Uterus (tissue), 4 donors: ENCODE data around the gene ACVR1. TPM values are rescaled to one million over a fixed set of nuclear protein-coding genes. Genes with fewer than 3 reads are reported as not detected.

Source experiments
- DNase-seq, 2 donors: peaks; one replicate each; pipeline ENCODE4 v3.0.0-alpha.2; 2019 to 2020
- H3K27ac ChIP-seq, 2 donors: fragments of 200-600 bp; sonication (generic); 1 replicate in 1 of 2; 2 replicates in 1 of 2; pipeline ENCODE4 v1.5.1; 2016 to 2018
- H3K27me3 ChIP-seq, 2 donors: fragments of 200-600 bp; sonication (generic); one replicate each; pipeline ENCODE4 v1.5.1; 2018 to 2019; ENCODE audit warnings: control low read depth in 1 of 2
- H3K36me3 ChIP-seq, 2 donors: fragments of 200-600 bp; sonication (generic); one replicate each; pipeline ENCODE4 v1.5.1; 2019; ENCODE audit warnings: control low read depth in 1 of 2
- H3K4me1 ChIP-seq, 2 donors: fragments of 200-600 bp; sonication (generic); one replicate each; pipeline ENCODE4 v1.5.1; 2018 to 2019; ENCODE audit warnings: control low read depth in 1 of 2
- H3K4me3 ChIP-seq, 2 donors: fragments of 200-600 bp; sonication (generic); 1 replicate in 1 of 2; 2 replicates in 1 of 2; pipeline ENCODE4 v1.5.1; 2018 to 2019; ENCODE audit warnings: mild to moderate bottlenecking in 1 of 2
- H3K9me3 ChIP-seq, 2 donors: fragments of 200-600 bp; sonication (generic); one replicate each; pipeline ENCODE4 v1.5.1; 2019; ENCODE audit warnings: control low read depth in 1 of 2
- POLR2A ChIP-seq, 2 donors: fragments of 450-650 bp; IDR thresholded peaks; one replicate each; pipeline ENCODE4 v1.6.1; 2016; ENCODE audit warnings: antibody characterized with exemption in 2 of 2, mild to moderate bottlenecking in 1 of 2, moderate library complexity in 1 of 2
- intact Hi-C: fragments of 100-400 bp; cut with DNase I; formaldehyde crosslinking; loops from one replicate; pipeline ENCODE4 v1.15.1; 2023; ENCODE audit warnings: low total_unique reads
- total RNA-seq, 4 donors: library from RNA; depleted of rRNA in 3 of 4; stranded (reverse); fragments of >200 nt in 3 of 4; gene quantifications; one replicate each; pipeline versions ENCODE4 v1.1.0 to v1.2.4, GENCODE V29; 2014 to 2023
- TF ChIP-seq, protein P1 (sequence below), 4 experiments: fragments of 200-600 bp in 2 of 4; fragments of 450-650 bp in 2 of 4; sonication (generic) in 2 of 4; IDR thresholded peaks; one replicate each; pipeline ENCODE4 v1.5.1; 2016 to 2019; ENCODE audit warnings: antibody characterized with exemption in 4 of 4, mild to moderate bottlenecking in 2 of 4, moderate library complexity in 1 of 4
- donor health status: DM: yes; HTN: yes; CAD: no.

ACVR1 gene
- total RNA-seq, 4 donors from 2014 or later = 30.3 to 398 (median 46.7) TPM

- Histone ChIP-seq H3K9me3 (no peaks in the 10 kb centered on the region), H3K27me3 (no peaks in the 10 kb centered on the region), H3K27ac (no peak overlapping the region), H3K4me1 (no peaks in the 10 kb centered on the region), H3K4me3 (no peak overlapping the region), H3K36me3 (no peaks in the 10 kb centered on the region)
- TF ChIP-seq, protein P1, sequence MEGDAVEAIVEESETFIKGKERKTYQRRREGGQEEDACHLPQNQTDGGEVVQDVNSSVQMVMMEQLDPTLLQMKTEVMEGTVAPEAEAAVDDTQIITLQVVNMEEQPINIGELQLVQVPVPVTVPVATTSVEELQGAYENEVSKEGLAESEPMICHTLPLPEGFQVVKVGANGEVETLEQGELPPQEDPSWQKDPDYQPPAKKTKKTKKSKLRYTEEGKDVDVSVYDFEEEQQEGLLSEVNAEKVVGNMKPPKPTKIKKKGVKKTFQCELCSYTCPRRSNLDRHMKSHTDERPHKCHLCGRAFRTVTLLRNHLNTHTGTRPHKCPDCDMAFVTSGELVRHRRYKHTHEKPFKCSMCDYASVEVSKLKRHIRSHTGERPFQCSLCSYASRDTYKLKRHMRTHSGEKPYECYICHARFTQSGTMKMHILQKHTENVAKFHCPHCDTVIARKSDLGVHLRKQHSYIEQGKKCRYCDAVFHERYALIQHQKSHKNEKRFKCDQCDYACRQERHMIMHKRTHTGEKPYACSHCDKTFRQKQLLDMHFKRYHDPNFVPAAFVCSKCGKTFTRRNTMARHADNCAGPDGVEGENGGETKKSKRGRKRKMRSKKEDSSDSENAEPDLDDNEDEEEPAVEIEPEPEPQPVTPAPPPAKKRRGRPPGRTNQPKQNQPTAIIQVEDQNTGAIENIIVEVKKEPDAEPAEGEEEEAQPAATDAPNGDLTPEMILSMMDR (IDR thresholded peaks at IDR 0.05) = no peak
- TF ChIP-seq POLR2A (IDR thresholded peaks at IDR 0.05) = no peak
- DNase-seq = no peak
- intact Hi-C loops = no loop called here
These were observed 50.2 kb downstream of the ACVR1 start for GRCh38 chr2:157825885-157826284.

- no peaks in the 10 kb centered on the region for H3K4me1 ChIP-seq
These were observed 53.1 kb downstream of the ACVR1 start for GRCh38 chr2:157822993-157823392.

GRCh38 chr2:157822533-157822932 is 53.6 kb downstream of the ACVR1 start:
- H3K27me3 ChIP-seq = no peaks in the 10 kb centered on the region
- TF ChIP-seq, protein P1 (IDR thresholded peaks at IDR 0.05) = no peak
- TF ChIP-seq POLR2A (IDR thresholded peaks at IDR 0.05) = no peak

More at GRCh38 chr2:157822993-157823392, 53.1 kb downstream of the ACVR1 start:
- H3K36me3 ChIP-seq = no peaks in the 10 kb centered on the region
- H3K4me3 ChIP-seq = no peak overlapping the region
- intact Hi-C loops = no loop called here
- no peak for TF ChIP-seq POLR2A (IDR thresholded peaks at IDR 0.05)
- DNase-seq = no peak
- H3K27me3 ChIP-seq = no peaks in the 10 kb centered on the region
- H3K9me3 ChIP-seq = no peaks in the 10 kb centered on the region
- H3K27ac ChIP-seq = peak overlapping the region in 1 of 2 donors; percentile 7

GRCh38 chr2:157821519-157822131 is 54.5 kb downstream of the ACVR1 start:
- DNase-seq = no peak
- Histone ChIP-seq H3K27ac (peak overlapping the region; percentile 49), H3K4me1 (no peaks in the 10 kb centered on the region), H3K36me3 (no peaks in the 10 kb centered on the region), H3K4me3 (no peak overlapping the region), H3K9me3 (no peaks in the 10 kb centered on the region), H3K27me3 (no peaks in the 10 kb centered on the region)
- TF ChIP-seq, protein P1 (IDR thresholded peaks at IDR 0.05) = no peak
- no peak for TF ChIP-seq POLR2A (IDR thresholded peaks at IDR 0.05)
- intact Hi-C loops = no loop called here

More at GRCh38 chr2:157822533-157822932, 53.6 kb downstream of the ACVR1 start:
- peak overlapping the region; percentile 49 for H3K27ac ChIP-seq
- no peak for DNase-seq
- no peaks in the 10 kb centered on the region for H3K4me1 ChIP-seq
- intact Hi-C loops = no loop called here
- H3K36me3 ChIP-seq = no peaks in the 10 kb centered on the region
- no peak overlapping the region for H3K4me3 ChIP-seq
- H3K9me3 ChIP-seq = no peaks in the 10 kb centered on the region

- Histone ChIP-seq H3K4me3 (no peak overlapping the region), H3K36me3 (no peaks in the 10 kb centered on the region), H3K27me3 (no peaks in the 10 kb centered on the region), H3K27ac (peak overlapping the region; percentile 60 to 62), H3K9me3 (no peaks in the 10 kb centered on the region), H3K4me1 (no peaks in the 10 kb centered on the region)
- no peak for DNase-seq
- TF ChIP-seq, protein P1 (IDR thresholded peaks at IDR 0.05) = no peak
- TF ChIP-seq POLR2A (IDR thresholded peaks at IDR 0.05) = no peak
- intact Hi-C loops = no loop called here
These were observed 55.9 kb downstream of the ACVR1 start for GRCh38 chr2:157820193-157820592.
